Ovary (tissue), 3 donors: Measurements from ENCODE around the gene SHLD3.

ENCODE experiments used
- CTCF ChIP-seq, 3 donors: fragments of 450-650 bp in 2 of 3; fragments of 200-600 bp in 1 of 3; IDR thresholded peaks; one replicate each; pipeline versions ENCODE4 v1.5.1 to v1.8.0; 2016 to 2022; ENCODE audit warnings: antibody characterized with exemption in 3 of 3, mild to moderate bottlenecking in 1 of 3
- EP300 ChIP-seq: sonication (generic); formaldehyde crosslinking; IDR thresholded peaks from one replicate; pipeline ENCODE4 v1.6.1; 2017; ENCODE audit warnings: antibody characterized with exemption
- POLR2A ChIP-seq: fragments of 450-650 bp; IDR thresholded peaks from one replicate; pipeline ENCODE4 v1.6.1; 2017; ENCODE audit warnings: antibody characterized with exemption, mild to moderate bottlenecking, moderate library complexity
- donor health status: DM: no; HTN: no; CAD: no.

- TF ChIP-seq EP300: no peak
- TF ChIP-seq CTCF (IDR thresholded peaks at IDR 0.05): no peak
- TF ChIP-seq POLR2A: no peak
These were observed 1.3 kb upstream of the SHLD3 start for GRCh38 chr5:65623482-65623881.
